ENCODE results near the gene MEN1. TPM values are rescaled to one million over a fixed set of nuclear protein-coding genes. Genes with fewer than 3 reads are reported as not detected.
A peak's percentile ranks its signal among the peaks of the same experiment; 100 is the strongest.

The MEN1 gene
- total RNA-seq, 1 experiment from 2014 or later: 29.2 TPM

DNA sequence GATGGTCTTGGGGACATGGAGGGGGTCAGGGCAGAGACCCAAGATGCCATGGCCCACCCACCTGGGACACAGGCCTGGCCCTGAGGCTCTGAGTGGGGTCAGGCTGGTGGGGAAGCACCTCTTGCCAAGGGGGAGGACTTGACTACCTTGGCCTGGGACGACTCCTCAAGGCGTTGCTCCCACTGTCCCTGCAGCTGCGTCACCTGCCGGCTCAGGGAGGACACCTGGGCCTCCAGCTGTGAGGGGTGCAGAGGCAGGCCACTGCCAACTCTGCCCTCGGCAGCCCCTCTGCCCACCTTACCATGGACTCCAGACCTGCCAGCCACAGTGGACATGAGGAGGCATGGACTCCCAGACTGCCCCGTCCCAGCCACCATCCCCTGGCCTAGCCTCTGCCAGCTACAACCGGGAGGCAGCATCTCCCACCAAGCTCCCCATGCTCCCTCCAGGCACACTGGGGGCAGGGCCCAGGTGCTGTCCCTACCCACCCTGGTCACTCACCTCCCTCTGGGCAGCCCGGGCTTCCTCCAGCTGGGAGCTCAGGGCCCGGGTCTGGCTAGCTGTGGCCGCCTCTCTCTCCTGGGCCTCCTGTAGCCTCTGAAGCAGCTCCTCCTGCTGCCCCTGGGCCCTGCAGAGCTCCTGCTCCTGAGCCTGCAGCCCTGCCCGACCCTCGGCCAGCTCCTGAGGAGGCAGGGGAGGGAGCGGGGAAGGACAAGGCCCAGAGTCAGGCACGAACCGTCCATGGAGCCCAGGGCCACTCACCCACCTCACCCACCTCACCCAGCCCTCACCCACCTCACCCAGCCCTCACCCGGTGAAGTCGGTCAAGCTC, 25.5 kb upstream of the MEN1 start:
- peak overlapping the region; percentile 28 for H3K27ac Mint-ChIP-seq (ENCODE audit: low read depth, unreplicated experiment)
- peaks cover 10% of the 10 kb centered on the region for H3K4me1 Mint-ChIP-seq (ENCODE audit: insufficient read depth, unreplicated experiment)
- no peaks in the 10 kb centered on the region for H3K27me3 Mint-ChIP-seq (ENCODE audit: insufficient read depth, unreplicated experiment)
- BruUV-seq (replicated peaks): no TSS peak
- peaks cover 20% of the 10 kb centered on the region for H3K36me3 Mint-ChIP-seq (ENCODE audit: insufficient read depth, unreplicated experiment)
- no peak for DNase-seq (ENCODE audit: unreplicated experiment)
- intact Hi-C loops (cut with micrococcal nuclease): no loop called here
- no peaks in the 10 kb centered on the region for H3K9me3 Mint-ChIP-seq (ENCODE audit: unreplicated experiment)
- ChIA-PET CTCF (interaction anchor here (0.7 to 3.9 kb wide), 8 partner anchors 8 to 179 kb away, joined by 3 to 16 read pairs (median 4); partner anchors contain the start of genes ARL2 and CDC42BPG), POLR2A (interaction anchor here (0.6 to 2.4 kb wide), 10 partner anchors 8 to 286 kb away, joined by 3 to 16 read pairs (median 4); partner anchors contain the start of genes CDC42BPG, FAU, MRPL49 and SF1)
- H3K4me3 Mint-ChIP-seq (ENCODE audit: unreplicated experiment): no peak overlapping the region
- TF ChIP-seq, protein P1, sequence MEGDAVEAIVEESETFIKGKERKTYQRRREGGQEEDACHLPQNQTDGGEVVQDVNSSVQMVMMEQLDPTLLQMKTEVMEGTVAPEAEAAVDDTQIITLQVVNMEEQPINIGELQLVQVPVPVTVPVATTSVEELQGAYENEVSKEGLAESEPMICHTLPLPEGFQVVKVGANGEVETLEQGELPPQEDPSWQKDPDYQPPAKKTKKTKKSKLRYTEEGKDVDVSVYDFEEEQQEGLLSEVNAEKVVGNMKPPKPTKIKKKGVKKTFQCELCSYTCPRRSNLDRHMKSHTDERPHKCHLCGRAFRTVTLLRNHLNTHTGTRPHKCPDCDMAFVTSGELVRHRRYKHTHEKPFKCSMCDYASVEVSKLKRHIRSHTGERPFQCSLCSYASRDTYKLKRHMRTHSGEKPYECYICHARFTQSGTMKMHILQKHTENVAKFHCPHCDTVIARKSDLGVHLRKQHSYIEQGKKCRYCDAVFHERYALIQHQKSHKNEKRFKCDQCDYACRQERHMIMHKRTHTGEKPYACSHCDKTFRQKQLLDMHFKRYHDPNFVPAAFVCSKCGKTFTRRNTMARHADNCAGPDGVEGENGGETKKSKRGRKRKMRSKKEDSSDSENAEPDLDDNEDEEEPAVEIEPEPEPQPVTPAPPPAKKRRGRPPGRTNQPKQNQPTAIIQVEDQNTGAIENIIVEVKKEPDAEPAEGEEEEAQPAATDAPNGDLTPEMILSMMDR (IDR thresholded peaks at IDR 0.05; ENCODE audit: unreplicated experiment): no peak

DNA sequence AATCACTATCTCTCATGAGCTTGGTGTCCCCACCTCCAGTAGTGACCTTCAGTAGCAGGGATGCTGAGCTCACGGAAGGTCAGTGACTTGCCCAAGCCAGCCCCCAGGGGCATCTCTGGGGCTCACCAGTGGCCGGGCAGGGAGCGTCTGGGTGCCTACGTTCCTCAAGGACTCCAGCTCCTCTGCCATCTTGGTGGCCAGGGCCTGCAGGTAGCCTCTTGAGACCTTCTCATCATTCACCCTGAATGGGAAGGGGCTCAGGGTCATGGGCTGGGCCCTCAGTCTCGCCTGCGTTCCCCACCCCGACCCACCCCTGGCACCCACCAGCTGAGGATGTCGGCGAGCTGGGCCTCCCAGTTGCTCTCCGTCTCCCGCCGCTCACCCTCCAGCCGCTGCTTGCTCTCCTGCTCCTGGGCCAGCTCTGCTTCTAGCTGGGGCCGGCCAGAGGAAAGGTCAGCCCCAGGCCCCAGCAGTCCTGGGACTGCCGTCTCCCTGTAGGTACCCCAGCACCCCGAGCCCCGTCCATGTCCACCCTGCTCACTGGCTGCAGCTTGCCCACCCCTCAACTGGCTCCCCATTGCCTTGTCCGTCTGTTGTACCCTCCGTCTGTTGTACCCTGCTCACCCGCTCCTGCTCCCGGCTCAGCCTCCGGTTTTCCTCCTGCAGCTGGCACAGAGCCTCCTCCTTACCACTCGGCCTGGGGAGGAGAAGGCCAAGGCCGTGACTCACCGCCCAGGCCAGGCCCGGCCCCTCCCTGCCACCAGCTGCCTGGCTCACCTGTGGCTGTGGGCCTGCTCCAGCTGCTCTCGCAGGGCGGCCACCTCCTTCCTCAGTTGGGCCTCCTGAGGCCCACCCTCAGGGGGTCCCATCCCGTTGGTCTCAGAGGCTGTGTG, 24.6 kb upstream of the MEN1 start:
- ChIA-PET CTCF (interaction anchor here (0.6 to 3.9 kb wide), 7 partner anchors 9 to 241 kb away, joined by 3 to 16 read pairs (median 4); partner anchors contain the start of genes ARL2 and CDC42BPG), POLR2A (interaction anchor here (0.6 to 2.4 kb wide), 10 partner anchors 8 to 386 kb away, joined by 3 to 16 read pairs (median 4); partner anchors contain the start of genes CDC42BPG, FAU, MRPL49 and SF1)
- peak; percentile 87 for DNase-seq (ENCODE audit: unreplicated experiment)
- Mint-ChIP-seq H3K9me3 (ENCODE audit: unreplicated experiment) (no peaks in the 10 kb centered on the region), H3K27ac (ENCODE audit: low read depth, unreplicated experiment) (peak overlapping the region; percentile 28), H3K4me1 (ENCODE audit: insufficient read depth, unreplicated experiment) (peaks cover 10% of the 10 kb centered on the region), H3K4me3 (ENCODE audit: unreplicated experiment) (peak overlapping the region; percentile 60), H3K36me3 (ENCODE audit: insufficient read depth, unreplicated experiment) (peaks cover 22% of the 10 kb centered on the region), H3K27me3 (ENCODE audit: insufficient read depth, unreplicated experiment) (no peaks in the 10 kb centered on the region)
- TF ChIP-seq, protein P1 (IDR thresholded peaks at IDR 0.05; ENCODE audit: unreplicated experiment): no peak
- BruUV-seq (replicated peaks): no TSS peak
- intact Hi-C loops (cut with micrococcal nuclease): no loop called here

DNA sequence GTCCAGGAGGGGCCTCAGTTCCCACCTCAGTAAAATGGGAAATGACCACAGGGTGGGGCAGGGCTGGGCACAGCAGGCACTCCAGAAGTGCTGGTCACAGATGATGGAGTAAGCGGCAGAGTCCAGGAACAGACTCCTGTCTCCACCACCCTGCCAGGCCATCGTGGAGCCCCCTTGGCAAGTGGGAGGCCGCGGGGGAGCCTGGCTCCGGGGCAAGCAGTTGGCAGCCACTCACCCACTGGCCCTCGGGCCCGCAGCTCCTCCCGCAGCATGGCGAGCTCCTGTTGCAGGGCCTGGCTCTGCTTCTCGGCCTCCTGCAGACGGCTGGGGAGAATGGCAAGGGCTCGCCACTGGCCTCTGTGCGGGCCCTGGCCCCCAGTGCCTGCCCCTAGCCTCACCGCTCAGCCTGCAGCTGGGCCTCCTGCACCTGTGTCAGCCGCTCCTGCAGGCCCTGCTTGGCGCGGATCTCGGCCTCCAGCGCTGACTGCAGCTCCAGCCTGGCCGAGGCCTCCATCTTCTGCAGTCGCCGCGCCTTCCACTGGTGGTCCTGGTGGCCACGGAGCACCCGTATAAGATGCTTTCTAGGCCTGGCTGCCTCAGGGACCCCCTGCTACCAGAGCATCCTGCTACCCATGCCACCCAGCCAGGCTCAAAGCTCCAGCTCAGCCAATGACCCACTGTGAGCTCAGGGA, 23.8 kb upstream of the MEN1 start:
- no peak overlapping the region for H3K27ac Mint-ChIP-seq (ENCODE audit: low read depth, unreplicated experiment)
- intact Hi-C loops (cut with micrococcal nuclease): no loop called here
- no peak overlapping the region for H3K4me3 Mint-ChIP-seq (ENCODE audit: unreplicated experiment)
- CTCF ChIA-PET: interaction anchor here (0.6 to 3.9 kb wide), 3 partner anchors 13 to 242 kb away, joined by 3 to 16 read pairs (median 16); no protein-coding TSS in a partner anchor
- no peaks in the 10 kb centered on the region for H3K27me3 Mint-ChIP-seq (ENCODE audit: insufficient read depth, unreplicated experiment)
- peaks cover 18% of the 10 kb centered on the region for H3K36me3 Mint-ChIP-seq (ENCODE audit: insufficient read depth, unreplicated experiment)
- no peak for DNase-seq (ENCODE audit: unreplicated experiment)
- no peaks in the 10 kb centered on the region for H3K9me3 Mint-ChIP-seq (ENCODE audit: unreplicated experiment)
- no TSS peak for BruUV-seq (replicated peaks)
- TF ChIP-seq, protein P1 (IDR thresholded peaks at IDR 0.05; ENCODE audit: unreplicated experiment): no peak
- POLR2A ChIA-PET: interaction anchor here (0.6 to 2.4 kb wide), 4 partner anchors 9 to 385 kb away, joined by 3 to 16 read pairs (median 10); partner anchors contain the start of genes CDC42BPG and SF1
- peaks cover 10% of the 10 kb centered on the region for H3K4me1 Mint-ChIP-seq (ENCODE audit: insufficient read depth, unreplicated experiment)
